PC-3 (cell line): ENCODE measurements around the gene CDY2B.
"Not testable (repeated sequence)": the region's sequence is repeated elsewhere in the genome, so short reads cannot be mapped to it uniquely, and the experiment has no call there.

ENCODE experiments used
- EZH2 ChIP-seq: fragments of 300-600 bp; sonication (generic); IDR thresholded peaks from one replicate; pipeline ENCODE4 v1.6.1; 2017; ENCODE audit warnings: antibody characterized with exemption, mild to moderate bottlenecking, low read length; ENCODE audit not compliant: unreplicated experiment
- TF ChIP-seq, protein P1 (sequence below): fragments of 300-600 bp; sonication (generic); conservative IDR thresholded peaks from 2 replicates; pipeline ENCODE4 v1.5.1; 2017; ENCODE audit warnings: antibody characterized with exemption, low read depth, mild to moderate bottlenecking, low read length

GRCh38 chrY:17867850-17868249, 12.2 kb downstream of the CDY2B start:
- TF ChIP-seq, protein P1, sequence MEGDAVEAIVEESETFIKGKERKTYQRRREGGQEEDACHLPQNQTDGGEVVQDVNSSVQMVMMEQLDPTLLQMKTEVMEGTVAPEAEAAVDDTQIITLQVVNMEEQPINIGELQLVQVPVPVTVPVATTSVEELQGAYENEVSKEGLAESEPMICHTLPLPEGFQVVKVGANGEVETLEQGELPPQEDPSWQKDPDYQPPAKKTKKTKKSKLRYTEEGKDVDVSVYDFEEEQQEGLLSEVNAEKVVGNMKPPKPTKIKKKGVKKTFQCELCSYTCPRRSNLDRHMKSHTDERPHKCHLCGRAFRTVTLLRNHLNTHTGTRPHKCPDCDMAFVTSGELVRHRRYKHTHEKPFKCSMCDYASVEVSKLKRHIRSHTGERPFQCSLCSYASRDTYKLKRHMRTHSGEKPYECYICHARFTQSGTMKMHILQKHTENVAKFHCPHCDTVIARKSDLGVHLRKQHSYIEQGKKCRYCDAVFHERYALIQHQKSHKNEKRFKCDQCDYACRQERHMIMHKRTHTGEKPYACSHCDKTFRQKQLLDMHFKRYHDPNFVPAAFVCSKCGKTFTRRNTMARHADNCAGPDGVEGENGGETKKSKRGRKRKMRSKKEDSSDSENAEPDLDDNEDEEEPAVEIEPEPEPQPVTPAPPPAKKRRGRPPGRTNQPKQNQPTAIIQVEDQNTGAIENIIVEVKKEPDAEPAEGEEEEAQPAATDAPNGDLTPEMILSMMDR = not testable (repeated sequence)
- not testable (repeated sequence) for TF ChIP-seq EZH2
